SHP77 (cell line): ENCODE data around the gene LTBR.
"Not testable (repeated sequence)": the region's sequence is repeated elsewhere in the genome, so short reads cannot be mapped to it uniquely, and the experiment has no call there.

ENCODE experiments used
- DNase-seq, 2 experiments: peaks; one replicate each; lab custom pipeline; 2025; lab: John Stamatoyannopoulos, UW

Gene LTBR

DNA sequence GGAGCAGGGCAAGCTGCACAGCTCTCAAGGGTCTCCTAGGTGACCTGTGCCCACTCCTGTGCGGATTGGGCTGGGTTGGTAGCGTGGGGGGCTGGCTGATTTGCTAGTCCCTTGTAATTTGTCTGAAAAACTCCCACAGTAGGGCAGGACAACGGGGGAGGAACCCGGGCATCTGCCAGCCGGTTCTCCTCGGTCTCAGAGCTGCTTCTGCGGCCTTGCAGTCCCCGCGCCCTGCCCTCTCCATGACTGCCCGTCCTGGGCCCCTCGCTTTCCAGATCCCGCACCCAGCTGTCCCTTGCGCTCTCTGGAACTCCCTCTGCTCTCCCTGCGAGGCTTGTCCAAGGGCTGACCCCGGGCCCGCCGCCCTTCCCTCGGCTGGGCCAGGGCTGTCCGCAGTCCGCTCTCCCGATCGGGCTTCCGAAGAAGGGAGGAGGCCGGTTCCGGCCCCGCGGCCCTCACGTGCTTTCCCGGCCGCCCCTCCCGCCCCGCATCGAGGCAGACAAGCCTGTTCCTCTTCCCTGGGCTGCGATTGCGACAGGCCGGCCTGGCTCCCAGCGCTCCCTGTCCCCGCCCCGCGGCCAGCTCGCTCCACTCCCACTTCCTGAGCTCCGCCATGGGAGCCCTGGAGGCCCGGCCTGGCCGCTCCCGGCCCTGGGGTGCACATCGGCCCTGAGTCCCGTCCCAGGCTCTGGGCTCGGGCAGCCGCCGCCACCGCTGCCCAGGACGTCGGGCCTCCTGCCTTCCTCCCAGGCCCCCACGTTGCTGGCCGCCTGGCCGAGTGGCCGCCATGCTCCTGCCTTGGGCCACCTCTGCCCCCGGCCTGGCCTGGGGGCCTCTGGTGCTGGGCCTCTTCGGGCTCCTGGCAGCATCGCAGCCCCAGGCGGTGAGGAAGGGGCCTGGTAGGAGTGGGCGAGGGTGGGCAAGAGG is at the start of gene LTBR:
Gene LTBR (plus strand): TSS at position 591 of the 927 bp plus-strand sequence. CDS start 197 bp downstream, at position 788.
- DNase-seq = no peak

DNA sequence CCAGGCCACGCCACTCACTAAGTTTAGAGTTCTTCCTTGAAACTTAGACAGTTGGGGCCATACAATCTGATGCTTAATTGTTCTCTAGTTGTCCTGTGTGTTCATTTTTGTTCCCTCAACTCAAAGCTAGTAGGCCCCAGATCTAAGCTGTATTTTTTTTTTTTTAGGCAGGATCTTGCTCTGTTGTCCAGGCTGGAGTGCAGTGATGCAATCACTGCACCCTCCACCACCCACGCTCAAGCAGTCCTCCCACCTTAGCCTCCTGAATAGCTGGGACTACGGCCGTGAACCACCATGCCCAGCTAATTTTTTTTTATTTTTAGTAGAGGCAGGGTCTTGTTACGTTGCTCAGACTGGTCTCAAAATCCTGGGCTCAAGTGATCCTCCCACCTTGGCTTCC is 49.6 kb upstream of the LTBR start:
- DNase-seq = no peak

DNA sequence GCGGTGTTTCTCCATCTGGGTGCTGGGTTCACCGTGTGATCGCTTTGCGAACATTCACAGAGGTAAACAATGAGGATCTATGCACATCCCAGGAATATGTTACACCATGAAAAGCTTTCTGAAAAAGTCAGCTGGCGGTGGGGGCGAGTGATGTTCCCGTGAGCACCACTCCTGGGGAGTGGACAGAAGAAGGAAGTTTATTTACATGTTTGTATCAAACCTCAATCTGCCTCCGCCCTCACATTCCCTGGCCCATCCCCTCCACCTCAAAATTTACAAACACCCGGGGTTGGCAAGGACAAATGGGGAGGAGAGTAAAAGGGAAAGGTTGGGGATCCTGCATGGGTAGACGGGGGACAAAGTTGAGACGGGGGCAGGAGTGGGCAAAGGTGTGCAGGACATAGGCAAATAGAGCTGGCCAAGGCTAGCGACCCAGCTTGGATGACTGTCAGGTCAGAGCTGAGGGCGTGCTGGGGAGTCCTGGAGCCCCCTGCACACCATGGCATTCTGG is 49.0 kb upstream of the LTBR start:
- DNase-seq = no peak

DNA sequence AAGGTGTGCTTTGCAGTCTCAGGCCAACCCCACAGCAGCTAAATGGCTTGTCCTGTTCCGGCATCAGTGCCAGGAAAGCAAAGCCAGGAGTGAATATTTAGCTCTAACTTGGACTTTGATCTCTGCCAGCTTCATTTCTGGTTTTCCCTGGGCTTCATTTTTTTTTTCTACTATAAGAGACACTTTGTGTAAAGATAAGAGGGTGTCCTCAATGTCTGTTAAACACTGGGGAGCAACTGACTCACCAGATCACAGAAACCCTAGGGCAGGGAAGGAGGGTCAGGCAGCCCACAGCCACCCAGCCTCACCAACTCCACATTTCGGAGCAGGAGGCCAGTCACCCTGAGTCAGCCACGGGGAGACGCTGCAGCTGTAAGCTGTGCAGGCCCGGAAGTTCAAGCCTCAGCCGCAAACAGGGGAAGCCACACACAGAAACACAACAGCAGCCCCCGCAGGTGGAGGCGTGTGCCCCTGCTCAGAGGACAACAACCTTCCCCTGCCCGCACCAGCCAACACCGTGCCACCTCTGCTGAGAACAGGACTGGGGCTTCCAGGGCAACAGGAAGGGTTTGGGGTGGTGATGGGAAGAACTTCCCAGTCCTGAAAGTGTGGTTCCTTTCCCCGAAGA is 48.4 kb upstream of the LTBR start:
- DNase-seq = peak; percentile 46 to 53

DNA sequence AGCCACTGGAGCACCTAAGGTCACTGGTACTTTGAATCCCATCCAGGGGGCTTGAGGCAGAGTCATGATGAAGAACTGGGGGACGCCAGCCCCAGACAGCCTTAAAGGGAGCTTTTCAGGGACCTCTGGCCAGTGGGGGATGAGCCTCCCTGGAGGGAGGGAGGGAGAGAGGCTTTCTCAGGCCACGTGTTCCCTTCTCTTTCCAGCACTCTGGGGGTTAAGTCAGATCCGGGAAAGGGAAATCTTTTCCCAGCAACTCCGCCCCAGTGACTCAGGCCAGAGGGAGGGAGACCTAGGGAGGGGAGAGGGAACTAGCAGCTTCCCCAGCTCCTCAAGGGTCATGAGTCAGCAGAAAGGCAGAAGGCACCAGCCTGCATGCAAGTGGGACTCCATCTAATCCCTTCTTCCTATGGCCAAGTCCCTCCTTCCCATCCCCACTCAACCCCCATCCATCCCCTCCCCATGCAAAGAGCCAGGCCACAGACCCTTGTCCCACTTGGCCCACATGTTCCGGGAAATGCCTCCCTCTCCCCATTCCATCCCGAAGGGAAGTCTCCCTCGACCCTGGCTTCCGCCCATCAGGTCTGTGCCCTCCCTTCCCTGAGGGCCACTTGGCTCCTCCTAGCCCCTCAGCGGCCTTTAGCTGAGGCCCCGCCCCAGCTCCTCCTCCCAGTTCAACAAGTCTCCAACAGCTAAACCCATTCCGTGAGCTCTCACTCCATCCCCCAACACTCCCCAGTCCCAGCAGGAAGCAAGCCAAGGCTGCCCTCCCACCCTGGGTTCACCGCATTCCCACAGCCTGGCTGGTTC is 47.7 kb upstream of the LTBR start:
- DNase-seq = peak; percentile 79 to 85

DNA sequence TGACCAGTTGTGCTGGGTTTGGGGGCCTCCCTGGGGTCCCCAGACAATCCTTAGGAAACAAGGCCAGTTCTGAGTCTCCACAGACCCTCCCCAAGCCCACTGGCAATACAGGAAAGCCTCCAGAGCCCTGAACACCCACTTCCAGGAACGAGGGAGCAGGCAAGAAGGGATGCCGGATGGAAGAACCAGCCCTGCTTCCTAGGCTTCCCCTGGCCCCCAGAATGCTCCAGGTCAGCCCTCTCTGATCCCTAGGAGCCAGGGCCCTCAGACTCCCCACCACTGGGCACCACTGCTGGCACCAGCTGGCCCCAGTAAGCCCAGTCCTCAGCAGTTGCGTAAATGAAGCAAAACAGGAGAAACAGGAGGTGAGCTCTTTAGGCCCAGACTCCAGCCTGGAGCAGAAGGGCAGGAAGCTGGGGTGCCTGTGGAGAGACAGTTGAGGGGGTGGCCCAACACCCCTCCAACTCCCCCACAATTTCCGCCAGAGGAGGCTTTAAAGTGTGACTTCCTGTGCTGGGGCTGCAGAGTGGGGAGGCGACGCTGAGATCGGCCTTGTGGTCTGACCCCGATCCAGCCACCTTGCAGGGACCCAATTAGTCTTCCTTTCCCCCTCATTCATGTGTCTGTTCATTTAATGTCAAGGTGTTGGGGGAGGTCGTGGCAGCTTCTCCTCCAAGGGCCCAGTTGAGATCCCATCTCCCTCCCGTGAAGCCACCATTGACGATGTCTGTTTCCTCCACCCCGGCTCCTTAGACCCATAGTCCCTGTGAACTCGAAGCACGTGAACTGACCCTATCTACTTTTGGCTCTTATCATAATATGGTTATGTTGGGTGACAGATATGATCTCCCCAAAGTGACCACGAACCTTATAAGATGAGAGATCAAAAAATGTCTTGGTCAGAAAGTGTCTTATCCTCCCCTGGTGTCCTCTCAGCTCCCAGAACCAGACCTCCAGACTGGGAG is 46.8 kb upstream of the LTBR start:
- DNase-seq = no peak

DNA sequence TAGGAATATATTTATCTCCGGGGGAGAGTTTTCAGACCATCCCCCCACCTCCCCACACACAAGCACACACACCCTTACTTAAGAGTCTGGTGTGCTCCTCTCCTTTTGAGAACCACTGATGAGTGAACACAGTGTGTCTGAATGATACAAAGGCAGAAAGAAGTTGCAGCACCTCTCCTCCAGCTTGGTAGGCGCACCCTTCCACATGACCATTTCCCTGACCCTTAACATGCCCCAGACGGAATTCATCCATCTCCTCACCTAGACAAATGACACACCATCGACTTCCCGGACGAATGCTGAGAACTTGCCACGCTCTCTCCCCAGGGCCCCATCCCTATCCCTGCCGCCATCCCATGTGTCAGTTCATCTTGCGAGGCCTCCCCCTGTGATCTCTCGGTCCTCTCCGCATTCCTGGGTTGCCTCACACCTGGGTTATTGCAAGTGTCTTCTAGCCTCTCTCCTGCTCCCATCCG is 46.0 kb upstream of the LTBR start:
- no peak for DNase-seq

DNA sequence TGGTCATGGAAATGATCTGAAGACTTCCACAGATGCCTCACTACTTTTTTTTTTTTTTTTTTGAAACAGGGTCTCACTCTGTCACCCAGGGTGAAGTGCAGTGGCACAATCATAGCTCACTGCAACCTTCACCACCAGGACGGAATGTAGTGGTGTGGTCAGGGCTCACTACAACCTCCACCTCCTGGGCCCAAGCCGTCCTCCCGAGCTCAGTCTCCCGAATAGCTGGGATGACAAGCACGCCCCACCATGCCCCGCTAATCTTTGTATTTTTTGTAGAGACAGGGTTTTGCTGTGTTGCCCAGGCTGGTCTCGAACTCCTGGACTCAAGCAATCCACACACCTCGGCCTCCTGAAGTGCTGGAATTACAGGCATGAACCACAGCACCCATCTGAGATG is 45.4 kb upstream of the LTBR start:
- DNase-seq = not testable (repeated sequence)

DNA sequence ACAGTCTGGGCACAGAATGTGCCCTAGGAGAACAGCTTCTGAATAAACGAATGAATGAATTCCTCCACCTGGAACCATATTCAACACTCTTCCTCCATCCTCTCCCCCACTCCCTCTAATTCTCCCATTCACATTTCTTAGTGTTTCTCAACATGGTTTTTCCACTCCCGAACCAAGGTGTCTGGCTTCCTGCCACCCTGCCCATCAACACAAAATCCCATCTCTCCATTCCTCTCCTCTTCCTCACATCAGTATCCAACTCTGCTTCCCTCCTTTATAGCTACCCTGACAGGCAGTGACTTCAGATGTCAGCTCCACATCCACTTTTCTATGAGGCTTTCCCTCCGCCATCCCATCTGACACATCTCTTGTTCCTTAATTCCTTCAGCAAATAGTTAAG is 45.0 kb upstream of the LTBR start:
- DNase-seq = no peak

DNA sequence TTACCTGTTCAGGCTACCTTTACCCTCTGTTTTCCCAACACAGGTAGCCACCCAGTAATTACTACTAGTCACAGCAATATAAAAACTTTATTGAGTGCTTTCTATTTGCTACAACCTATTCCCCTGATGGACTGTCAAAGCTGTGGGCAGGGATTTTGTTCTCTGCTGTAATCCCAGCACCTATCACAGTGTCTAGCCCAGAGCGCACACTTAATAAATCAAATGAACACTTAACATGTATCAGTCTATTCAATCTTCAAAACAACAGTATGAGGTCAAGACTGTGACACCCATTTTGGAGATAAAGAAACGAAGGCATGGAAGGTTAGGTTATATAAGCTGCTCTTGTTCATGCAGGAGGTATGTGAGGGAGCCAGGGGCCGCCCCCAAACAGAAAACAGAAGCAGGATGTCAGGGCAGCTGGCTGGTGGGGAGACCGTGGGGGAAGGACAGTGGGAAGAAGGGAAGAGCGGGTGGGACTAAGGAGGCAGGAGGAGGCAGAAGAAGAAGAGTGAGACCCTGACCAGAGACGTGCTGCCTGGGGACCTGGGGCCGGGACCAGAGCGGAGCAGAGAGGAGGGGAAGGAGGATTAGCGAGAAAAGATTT is 43.8 kb upstream of the LTBR start:
- DNase-seq = no peak

DNA sequence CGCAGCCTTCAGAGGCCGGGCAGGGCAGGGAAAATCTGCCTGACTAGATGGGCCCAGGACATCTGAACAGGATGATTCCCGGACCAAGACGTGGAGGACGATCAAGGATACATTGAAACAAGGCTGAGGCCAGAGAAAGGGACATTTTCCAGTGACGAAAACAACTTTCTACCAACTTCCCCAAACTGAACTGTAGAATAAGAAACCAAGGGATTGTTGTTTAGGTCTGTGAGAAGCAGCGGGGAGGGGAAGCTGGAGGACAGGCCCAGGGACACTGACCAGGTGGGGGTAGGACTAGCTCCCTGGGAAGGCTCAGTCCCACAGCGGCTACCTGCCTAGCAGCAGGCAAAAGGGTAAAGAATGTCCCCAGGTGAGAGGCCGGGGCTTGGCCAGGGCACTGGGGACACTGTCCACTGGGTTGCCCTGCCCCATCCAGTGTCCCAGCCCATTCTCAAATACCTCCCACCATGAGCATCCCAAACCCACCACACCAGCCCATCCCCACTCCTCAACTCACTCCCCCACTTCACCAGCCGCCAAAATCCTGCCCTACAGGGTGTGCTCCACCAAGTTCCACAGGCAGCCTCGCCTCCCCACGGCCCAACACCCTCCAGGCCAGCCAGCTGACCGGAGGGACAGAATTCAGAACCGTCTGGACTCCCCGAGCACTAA is 43.1 kb upstream of the LTBR start:
- no peak for DNase-seq

DNA sequence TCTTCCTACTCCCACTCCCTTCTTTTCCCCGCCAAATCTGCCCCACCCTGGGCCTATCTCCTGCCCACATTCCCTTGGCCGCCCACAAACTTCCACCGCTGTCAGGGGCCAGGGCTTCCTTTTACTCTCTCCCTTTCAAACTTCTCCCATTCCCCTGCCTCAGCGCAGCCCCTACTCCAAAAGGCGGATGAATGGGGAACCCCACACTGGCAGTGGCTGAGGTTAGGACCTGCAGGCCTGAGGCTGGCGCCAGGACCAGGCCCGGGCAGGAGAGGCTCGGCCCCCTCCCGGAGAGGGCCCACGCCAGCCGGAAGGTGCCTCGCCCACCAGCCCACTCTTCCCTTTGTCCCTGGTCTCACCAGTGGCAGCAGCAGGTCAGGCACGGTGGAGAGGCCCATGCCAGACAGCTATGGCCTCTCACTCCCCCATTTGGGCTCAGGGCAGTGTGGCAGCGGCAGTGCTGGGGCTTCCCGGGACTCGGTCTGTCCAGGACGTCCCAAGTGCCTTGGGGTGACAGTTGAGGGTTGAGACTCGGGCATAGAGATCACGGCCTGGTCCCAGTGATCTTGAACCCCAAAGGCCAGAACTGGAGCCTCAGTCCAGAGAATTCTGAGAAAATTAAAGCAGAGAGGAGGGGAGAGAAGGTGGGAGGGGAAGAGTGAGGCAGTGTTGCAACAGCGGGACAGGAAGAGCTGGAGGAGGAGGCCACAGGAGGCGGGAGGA is 42.4 kb upstream of the LTBR start, which contains the start of gene TNFRSF1A:
Gene TNFRSF1A (minus strand): TSS at position 660 of the 723 bp plus-strand sequence. CDS start 262 bp downstream, at position 398.
- DNase-seq = peak in 1 of 2 experiments; percentile 25

DNA sequence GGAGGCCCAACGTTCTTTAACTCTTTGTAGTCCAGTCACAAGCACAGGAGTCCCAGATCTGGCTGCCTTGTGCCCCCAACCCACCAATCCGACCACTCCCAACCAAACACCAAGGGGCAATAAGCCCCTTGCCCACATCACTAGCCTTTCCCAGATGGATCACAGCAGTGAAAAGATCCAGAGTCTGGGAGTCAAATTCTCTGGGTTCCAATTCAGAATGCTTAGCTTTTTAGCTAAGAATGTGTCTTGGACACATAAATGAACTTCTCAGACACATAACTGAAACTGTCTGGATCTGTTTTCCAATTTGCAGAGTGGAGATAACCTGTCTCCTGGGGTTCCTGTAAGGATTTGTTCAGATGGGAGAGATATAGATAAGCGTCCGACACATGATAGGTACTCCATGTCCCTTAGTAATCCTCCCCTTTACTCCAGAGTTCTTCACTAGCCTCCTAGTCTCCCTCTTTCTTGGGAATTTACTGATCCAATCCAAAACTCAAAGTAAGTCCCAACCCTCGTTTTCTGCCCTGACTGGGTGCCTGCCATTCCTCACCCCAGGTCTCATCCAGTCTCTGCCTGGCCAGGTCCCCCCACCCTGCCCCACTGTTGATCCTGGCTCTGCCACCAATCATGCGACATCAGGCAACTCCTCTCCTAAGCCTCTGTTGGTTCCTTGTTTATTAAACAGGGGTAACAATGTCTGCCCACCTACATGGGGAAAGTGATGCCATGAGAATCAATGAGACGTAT is 41.6 kb upstream of the LTBR start:
- DNase-seq = no peak

DNA sequence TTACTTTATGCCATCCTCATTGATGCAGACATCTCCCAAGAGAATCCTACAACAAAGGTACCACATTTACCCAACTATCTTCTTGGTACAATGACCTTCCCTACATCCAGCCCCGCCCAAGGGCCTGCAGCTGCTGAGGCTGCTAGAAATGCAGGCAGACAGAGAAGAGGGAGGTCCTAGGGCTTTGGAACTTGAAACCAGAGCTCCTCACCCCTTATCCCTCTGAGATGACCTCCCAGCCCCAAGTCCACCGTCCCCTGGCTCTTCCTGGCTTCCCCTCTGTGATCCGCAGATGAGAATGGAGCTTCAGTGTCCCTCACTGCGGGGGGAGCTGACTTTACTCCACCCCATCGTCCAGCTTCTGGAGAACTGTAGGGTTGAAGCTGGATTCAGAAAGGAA is 40.4 kb upstream of the LTBR start:
- DNase-seq = no peak

DNA sequence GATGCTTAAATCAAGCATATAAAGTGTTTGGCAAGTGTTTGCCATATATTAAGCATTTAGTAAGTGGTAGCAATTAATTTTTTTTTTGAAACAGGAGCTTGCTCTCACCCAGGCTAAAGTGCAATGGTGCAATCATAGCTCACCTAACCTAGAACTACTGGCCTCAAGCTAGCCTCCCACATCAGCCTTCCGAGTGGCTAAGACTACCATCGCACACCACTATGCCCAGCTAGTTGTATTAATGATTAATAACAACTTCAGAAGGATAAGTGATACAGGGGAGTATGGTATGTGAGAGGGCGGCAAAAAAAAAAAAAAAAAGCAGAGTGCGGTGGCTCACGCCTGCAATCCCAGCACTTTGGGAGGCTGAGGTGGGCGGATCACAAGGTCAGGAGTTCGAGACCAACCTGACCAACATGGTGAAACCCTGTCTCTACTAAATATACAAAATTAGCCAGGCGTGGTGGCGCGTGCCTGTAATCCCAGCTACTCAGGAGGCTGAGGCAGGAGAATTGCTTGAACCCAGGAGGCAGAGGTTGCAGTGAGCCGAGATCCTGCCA is 39.8 kb upstream of the LTBR start:
- DNase-seq = not testable (repeated sequence)

DNA sequence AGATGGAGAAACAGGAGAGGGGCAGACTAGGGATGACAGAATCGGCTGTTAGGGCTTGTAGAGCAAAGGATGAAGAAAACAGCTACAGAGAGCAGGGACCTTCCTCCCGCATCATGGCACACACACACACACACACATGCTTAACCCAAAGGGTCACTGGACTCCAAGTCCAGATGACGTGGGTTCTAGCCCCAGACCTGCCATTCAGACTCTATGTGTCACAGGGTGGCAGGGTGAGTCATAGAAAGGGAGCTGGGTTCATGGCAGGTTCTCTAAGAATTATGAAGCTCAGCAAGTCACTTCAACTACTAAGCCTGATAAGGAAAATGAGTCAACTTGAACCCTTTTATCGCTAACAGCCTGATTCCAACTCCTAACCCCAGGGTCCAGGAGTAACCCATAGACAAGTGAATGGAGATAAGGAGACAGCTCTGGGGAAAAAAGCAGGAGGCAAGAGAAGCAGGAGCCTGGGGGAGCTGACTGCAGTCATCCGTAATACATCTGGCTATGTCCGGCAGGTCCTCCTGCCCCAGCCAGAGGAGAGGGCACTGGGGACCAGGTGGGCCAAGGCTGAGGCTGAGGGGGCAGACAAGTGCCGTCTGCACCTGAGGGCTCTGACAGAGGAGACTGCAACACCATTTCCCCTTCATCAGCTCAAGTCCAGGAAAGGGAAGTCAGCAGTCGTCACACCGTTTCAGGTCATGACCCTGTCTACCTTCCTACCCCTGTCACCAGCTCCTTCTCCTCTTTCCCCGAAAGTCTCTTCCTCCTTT is 38.5 kb upstream of the LTBR start:
- no peak for DNase-seq

DNA sequence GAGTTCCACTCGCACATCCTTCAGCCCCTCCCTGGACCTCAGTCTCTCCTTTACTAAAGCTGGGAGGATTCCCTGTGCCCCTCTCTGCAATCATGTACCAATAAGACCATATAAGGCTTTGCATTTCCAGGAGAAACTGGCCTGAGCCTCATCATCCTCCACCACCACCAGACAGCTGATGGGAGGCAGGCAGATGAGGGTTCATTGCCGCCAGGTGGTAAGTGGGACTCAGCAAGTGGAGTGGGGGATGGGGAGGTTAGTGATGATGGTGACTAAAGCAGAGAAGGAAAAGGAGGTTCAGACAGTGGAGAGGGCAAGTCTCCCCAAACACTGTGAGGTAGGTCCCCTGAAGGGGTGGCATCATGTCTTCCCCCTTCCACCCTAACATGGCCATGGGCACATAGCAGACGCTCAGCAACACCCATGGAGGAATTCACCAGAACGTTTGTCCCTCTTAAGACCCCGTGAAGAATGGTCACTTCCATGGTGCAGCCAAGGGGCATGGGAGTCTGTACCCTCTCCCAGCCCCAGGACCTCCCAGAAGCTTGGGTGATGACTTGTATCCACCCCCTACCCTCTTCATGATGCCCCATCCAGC is 37.6 kb upstream of the LTBR start:
- no peak for DNase-seq
